ENCODE results near the gene DRC7.
"Not testable (repeated sequence)": the region's sequence is repeated elsewhere in the genome, so short reads cannot be mapped to it uniquely, and the experiment has no call there.

DRC7 gene

DNA sequence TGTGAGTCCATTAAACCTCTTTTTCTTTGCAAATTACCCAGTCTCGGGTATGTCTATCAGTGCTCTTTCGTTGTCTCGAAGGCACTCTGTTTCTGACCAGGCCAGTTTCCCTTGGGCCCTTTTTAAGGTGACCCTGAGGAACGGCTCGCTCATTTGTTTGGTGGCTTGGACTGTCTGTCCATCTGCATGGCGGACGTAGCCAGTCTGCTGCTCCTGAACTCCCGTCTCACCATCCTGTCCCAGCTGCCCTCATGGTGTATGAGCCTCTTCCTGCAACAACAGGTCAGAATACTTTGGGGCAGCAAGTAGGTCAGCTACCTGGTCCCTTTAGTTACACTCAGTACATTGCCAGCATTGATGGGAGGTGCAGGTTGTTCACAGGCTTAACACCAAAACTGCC, 19.0 kb downstream of the DRC7 start:
- DNase-seq (ENCODE audit: low read depth in 2 of 2): no peak

DNA sequence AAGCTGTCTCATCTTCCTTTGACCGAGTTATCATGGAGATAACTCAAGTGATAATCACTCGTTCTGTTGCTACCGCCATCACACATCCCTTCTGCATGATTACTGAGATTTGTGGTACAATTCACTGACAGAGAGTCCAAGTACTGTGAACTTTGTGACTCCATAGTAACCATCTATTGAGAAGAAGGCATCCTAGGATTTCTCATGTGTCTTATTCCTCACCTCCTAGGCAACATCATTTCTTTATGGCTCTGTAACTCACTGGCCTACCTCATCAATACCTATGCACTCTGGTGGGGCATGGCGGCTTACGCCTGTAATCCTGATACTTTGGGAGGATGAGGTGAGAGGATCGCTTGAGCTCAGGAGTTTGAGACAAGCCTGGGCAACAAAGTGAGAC, 19.4 kb downstream of the DRC7 start:
- no peak for DNase-seq (ENCODE audit: low read depth in 2 of 2)

DNA sequence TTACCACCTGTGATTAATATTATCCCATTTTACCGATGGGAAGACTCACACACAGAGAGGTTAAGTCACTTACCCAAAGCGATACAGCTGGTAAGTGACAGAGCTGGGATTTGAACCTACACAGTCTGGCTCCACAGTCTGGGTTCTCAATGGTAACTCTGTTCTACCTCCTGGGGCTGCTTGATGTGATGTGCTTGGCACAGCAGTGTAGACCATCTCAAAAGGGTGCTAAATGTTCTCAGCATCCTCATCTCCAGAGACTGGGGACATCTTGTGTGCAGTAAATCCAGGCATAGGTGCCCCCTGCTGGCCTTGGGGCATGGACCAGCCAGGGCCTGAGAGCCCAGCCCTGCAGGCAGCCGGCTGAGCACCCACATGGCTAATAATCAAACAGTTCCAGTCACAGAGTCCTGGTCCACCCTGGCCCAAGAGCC, 25.6 kb downstream of the DRC7 start:
- peak in 1 of 2 donors; percentile 24 for DNase-seq (ENCODE audit: low read depth in 2 of 2)

DNA sequence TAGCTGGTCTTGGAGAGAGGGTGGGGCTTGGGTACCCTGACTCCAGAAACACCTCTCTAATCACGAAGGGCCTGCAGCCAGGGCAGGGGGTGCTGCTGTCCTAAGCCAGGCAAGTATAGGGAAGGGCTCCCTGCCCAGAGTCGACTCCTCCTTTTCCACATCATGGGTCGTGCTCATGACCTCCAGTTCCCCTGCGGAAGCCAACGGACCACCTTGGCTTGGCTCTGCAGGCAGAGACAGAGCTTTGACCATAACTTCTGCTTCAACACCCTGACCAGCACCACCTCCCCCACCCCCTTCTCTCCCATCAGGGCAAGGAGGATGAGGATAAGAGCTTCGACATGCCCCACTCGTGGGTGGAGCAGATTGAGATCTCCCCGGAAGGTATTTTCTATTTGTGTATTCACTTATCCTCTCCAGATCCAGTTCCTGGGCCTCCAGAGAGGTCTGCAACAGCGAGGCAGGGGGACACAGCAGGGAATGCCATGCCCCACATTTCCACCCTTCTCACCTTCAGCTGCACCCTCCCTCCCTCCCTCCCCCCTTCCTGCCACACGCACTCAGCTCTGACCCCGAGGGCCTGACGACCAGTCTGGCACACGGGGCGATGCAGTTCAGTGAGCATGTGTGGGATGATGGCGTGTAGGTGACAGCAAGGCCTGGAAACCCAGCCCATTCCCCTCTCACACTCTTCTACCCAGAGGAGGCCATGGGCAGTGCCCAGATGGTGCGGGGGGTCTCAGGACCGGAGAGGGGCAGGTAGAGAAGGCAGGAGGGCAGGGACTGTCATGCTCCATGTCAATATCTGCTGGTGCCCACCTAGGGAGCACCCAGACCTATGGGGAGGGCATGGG, 27.0 kb downstream of the DRC7 start:
- DNase-seq (ENCODE audit: low read depth in 2 of 2): no peak

DNA sequence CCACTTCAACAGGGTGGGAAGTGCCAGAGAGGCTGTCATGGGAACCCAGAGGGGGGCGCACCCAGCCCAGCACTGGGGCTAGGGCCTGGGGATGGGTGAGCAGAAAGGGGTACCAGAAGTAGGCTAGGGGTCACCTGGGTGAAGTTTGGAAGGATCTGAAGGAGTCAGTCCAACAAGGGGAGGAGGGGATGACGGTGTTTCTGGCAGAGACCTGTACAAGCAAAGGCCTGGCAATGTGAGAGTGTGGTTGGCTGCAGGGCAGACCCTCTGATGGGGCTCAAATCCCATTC, 27.5 kb downstream of the DRC7 start:
- no peak for DNase-seq (ENCODE audit: low read depth in 2 of 2)

GRCh38 chr16:57722651-57723050, 28.0 kb downstream of the DRC7 start:
- DNase-seq (ENCODE audit: low read depth in 2 of 2): no peak

GRCh38 chr16:57723170-57723569, 28.6 kb downstream of the DRC7 start:
- no peak for DNase-seq (ENCODE audit: low read depth in 2 of 2)

DNA sequence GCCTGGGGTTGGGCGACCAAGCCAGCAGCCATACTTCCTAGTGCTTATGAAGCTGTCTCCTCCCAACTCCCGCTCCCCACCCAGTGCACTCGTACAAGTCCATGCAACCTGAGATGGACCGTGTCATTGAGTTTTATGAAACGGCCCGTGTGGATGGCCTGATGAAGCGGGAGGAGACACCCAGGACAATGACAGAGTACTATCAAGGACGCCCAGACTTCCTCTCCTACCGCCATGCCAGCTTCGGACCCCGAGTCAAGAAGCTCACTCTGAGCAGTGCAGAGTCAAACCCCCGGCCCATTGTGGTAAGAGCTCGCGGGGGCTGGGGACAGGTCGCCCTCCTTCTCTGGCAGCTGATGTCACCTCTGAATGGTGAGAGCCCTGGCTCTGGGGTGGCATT, 29.9 kb downstream of the DRC7 start:
- DNase-seq (ENCODE audit: low read depth in 2 of 2): no peak

- no peak for DNase-seq (ENCODE audit: low read depth in 2 of 2)
Observed at GRCh38 chr16:57725151-57725550, 30.5 kb downstream of the DRC7 start.

- DNase-seq (ENCODE audit: low read depth in 2 of 2): no peak
Observed at GRCh38 chr16:57725554-57725953, 30.9 kb downstream of the DRC7 start.

- DNase-seq (ENCODE audit: low read depth in 2 of 2): no peak
Observed at GRCh38 chr16:57725976-57726375, 31.4 kb downstream of the DRC7 start.

DNA sequence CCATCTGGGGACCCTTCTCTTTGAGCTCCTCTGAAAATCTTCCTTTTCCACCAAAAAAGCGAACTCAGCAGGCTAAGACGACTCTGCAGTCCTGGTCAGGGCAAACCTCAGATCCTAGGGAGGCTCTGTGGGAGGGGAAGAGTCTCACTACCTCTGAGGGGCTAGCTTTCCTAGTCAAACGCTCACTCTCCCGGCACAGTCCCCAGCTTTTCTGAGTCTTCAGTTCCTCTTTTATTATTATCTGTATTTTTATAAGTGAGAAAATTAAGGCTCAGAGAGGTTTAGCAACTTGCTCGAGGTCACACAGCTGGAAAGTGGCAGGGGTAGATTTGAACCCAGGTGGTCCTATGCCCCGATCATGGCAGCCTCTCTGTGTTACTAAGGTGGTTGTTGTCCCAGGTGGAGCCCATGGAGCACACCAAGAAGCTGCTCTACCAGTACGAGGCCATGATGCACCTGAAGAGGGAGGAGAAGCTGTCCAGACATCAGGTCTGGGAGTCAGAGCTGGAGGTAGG, 31.9 kb downstream of the DRC7 start:
- DNase-seq (ENCODE audit: low read depth in 2 of 2): no peak

- no peak for DNase-seq (ENCODE audit: low read depth in 2 of 2)
Observed at GRCh38 chr16:57727610-57728009, 33.0 kb downstream of the DRC7 start.

- DNase-seq (ENCODE audit: low read depth in 2 of 2): no peak
Observed at GRCh38 chr16:57728336-57729181, 34.0 kb downstream of the DRC7 start.

DNA sequence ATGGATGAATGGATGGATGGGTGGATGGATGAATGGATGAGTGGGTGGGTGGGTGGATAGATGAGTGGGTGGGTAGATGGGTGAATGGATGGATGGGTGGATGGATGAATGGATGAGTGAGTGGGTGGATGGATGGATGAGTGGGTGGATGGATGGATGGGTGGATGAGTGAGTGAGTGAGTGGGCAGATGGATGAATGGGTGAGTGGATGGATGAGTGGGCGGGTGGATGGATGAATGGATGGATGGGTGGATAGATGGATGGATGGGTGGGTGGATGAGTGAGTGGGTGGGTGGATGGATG, 34.5 kb downstream of the DRC7 start:
- no peak for DNase-seq (ENCODE audit: low read depth in 2 of 2)

- not testable (repeated sequence) for DNase-seq (ENCODE audit: low read depth in 2 of 2)
Observed at GRCh38 chr16:57729852-57730251, 35.2 kb downstream of the DRC7 start.

DNA sequence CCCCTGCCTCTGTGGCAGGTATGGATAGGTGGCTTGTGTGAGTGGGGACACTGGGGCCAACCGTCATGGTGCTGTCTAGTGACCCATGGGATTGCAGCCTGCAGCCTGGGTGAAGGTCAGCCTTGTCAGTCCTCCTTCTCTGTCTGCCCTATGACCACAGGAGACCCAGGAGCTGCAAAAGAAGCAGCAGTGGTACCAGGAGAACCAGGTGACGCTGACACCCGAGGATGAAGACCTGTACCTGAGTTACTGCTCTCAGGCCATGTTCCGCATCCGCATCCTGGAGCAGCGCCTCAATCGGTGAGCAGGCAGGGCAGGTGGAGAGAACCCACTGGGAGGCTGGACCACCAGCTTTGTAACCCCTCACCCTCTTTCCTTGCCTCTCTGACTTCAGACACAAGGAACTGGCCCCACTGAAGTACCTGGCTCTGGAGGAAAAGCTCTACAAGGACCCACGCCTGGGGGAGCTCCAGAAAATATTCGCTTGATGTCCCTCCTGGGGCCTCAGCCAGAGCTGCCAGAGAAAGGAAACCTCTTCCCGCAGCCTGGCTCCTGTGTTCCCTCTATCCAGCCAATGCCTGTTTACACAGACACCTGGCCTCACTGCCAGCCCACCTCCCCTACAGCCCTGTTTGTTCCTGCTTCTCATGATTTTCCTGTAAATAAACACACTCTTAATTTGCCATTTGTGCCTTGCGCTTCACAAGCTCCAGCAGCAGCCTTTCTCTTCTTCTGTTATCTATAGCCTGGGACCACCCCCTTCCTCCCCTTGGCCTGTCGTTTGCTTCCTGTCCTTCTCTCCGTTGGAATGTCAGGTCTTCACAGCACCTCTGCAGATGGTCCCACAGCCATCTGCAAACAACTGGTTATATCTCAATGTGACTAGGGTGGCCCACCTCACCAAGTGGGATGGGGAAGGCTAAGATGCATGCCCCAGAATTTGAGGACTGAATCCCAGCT, 36.4 kb downstream of the DRC7 start:
- DNase-seq (ENCODE audit: low read depth in 2 of 2): no peak

DNA sequence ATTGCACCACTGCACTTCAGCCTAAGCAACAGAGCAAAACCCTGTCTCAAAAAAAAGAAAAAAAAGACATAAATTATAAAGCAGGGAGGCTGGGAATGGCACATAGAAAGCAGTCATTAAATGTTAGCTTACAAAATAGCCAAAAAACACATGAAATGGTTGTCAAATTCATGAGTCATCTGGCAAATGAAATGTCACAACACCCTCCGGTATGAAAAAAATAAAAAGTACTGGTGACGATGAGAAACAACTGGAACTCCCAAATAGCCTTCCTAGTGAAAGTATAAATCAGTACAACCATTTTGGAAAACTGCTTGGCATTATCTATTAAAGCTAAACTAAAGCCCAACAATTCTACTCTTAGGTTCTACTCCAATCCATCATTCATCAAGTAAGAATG, 37.4 kb downstream of the DRC7 start:
- no peak for DNase-seq (ENCODE audit: low read depth in 2 of 2)

DNA sequence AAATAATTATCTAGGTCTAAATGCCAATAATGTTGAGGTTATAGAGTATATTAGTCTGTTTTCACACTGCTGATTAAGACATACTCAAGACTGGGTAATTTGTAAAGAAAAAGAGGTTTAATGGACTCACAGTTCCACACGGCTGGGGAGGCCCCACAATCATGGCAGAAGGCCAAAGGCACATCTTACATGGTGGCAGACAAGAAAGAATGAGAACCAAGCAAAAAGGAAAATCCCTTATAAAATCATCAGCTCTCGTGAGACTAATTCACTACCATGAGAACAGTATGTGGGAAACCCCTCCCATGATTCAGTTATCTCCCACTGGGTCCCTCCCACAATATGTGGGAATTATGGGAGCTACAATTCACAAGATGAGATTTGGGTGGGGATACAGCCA, 38.1 kb downstream of the DRC7 start:
- no peak for DNase-seq (ENCODE audit: low read depth in 2 of 2)

GRCh38 chr16:57734308-57734924, 39.8 kb downstream of the DRC7 start:
- no peak for DNase-seq (ENCODE audit: low read depth in 2 of 2)

DNA sequence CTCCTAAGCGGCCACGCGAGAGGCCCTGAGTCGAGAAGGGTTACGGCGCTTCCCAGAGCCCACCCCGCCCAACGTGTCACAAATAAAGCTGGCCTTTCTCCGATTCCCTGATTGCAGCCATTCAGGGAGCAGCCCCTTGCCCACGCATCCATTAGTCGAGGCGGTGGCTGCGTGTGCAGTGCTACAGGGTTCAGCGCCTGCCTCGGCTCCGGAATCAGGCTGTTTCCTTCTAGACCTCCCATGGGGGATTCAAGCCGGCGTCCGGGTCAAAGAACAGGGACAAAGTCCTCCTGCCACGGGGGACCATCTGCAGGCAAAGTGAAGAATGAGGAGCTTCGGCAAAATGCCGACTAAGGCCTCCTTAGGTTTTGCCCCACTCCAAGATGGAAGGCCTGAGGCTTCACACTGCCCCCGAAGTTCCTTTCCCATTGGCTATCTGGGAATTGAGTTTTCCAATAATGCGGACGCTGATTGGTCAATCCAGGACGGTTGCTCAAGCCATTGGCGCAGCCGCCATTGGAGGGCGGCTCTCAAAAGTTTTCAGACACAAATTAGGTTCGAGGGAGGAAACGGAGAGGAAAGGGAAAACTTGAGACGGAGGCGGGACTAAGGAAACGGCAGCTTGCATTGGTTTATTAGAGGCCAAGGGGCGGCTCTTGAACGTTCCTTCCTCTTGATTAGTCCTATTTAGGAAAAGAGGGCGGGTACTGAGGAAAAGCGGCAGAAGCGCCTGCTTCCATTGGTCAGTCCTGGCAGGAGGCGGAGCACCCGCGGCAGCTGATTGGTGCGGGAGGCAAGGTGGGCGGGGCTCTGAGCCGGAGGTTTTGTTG, 40.5 kb downstream of the DRC7 start:
- DNase-seq (ENCODE audit: low read depth in 2 of 2): peak; percentile 92 to 93

All from stimulated activated CD8-positive, alpha-beta memory T cell treated with anti-CD3 and anti-CD28 coated beads, Interleukin-7, amount 100 ng/mL, for 1 hour (primary cell).